ENCODE data around the gene RBMS3.

Gene RBMS3

DNA sequence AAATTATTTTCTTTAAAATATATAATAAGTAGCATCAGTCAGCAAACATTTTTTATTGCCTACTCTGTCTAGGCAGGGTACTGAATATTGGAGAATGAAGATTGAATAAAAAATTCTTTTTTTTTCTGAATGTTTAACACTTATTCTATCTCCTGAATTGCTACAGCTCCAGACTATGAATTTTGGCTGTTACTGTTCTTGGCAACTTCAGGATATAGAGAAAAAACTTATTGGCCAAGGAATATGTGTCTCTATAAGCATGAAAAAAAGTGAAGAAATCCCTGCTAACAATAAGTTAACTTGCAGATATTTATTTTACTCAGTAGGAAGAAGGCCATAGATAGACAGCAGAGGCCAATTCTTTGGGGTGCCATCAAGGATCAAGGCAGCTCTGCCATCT is 309.6 kb downstream of the RBMS3 start:
- no peak for DNase-seq

GRCh38 chr3:29591579-29591978 is 310.7 kb downstream of the RBMS3 start:
- DNase-seq, result no peak

GRCh38 chr3:29593802-29594201 is 312.9 kb downstream of the RBMS3 start:
- no peak for DNase-seq

DNA sequence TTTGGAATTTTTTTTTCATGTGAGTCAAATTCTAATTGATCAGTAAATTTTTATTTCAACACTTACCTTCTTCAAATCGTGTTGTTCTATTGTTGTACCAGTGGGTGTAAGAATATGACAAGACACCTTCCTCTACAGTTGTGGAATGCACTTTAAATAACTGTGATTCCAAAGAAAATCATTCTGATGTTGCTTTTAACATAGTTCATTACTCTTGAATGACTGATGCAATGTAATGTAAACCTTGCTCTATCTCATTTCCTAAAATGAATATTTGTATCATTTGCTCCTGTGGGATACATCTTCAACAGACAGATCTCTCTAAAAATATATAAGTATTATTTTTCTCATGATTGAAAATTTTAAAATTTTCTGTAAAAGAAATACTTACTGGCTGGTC is 313.4 kb downstream of the RBMS3 start:
- DNase-seq, result no peak

DNA sequence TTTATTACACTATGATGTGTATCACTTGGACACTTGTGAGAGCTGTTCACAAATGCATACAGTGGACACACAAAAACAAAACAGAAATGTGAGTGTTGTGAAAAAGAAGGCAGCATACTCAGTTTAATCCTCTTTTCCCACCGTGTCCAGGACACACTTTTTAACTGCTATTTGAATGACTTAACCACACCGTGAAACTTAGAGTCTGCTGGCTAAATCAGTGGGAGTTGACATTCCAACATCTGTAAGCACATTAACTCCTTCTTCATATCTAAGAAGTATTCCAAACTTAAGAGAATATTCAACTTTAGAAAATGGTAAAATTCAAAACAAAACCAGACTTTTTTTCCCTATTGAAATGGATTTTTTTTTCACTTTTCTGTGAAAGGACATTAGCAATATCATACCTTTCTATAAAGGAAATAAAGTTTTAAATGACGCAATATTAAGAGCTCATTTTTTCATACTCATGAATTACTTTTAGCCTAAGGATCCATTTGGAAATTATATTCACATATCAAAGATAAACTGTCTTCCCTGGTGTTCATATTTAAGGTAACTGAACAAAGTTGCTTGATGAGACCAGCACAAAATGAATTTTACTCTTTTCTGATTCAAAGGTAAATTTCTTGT is 316.6 kb downstream of the RBMS3 start:
- no peak for DNase-seq

- no peak for DNase-seq
Observed at GRCh38 chr3:29601861-29602585, 321.2 kb downstream of the RBMS3 start.

DNA sequence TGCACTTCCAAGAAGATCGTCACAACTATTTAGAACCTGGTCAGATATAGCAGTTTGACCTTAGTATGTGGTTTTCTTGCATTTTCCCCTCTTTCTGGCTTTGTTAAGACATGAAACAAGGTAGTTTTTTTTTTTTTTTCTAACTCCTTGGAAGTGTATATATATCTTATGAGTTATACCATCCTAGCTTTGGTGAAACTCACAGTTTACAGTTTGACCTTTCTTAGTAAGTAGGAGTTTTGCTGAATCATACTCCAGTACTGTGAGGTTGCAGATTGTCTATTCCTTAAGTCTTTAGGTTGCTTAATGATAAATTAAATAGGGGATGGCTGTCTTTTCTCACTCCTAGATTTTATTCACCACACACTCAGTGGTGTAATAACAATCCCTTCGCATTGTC is 325.0 kb downstream of the RBMS3 start:
- DNase-seq, result no peak

DNA sequence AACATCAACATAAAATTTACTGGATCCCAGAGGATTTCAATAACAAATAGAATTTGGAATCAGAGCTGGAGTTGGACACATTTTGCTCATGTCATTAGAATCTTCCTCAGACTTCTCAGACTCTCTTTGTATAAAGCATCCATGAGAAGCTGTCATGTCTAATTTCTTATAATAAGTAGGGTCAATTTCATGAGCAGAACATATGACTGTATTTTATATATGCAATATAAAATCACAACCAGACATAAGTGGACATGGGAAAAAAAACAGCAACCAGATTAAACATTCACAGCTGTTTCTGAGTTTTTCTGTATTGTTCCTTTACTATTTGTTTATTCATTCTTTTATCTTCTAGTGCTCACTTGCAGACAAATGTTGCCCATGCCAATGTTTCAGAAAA is 325.5 kb downstream of the RBMS3 start:
- DNase-seq, result no peak

DNA sequence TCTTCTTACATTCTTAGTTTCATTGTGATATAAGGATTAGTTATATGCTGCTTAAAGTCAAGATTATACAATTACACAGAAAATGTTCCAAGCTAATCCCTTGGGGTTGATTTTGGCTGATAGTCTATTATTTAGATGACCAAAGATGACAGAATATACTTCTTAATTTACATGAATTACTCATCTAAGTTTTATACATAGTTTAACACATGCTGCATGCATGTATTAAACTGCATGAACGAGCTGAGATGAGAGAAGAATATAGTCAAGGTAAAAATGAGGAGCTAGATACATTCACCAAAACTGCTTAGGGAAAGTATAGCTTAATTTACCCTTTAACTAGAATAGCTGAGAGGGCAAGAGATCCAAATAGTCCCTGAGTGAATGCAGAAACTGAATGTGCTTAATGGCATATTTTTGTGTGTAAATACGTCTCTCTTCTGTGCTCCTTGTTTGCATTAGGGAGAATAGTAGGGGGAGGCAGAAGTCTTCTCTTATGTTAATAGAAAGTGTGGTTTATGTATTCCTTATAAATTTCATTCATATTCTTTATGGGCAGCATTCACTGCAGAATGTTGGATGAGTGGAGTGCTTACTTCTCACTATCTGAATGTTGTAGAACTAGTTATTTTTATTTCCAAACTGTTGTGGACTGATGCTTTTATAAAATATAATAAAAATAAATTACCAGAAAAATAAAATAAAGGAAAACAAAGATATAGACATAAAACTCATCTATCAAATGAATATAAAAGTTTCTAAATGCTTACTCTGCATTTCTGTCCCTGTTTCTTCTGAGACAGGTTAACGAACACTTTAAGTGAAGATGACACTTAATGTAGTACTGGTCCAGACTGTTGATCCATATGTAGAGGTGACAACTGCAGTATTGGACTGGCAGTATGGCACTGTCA is 327.8 kb downstream of the RBMS3 start:
- DNase-seq, result no peak

- no peak for DNase-seq
Observed at GRCh38 chr3:29609328-29609811, 328.5 kb downstream of the RBMS3 start.

DNA sequence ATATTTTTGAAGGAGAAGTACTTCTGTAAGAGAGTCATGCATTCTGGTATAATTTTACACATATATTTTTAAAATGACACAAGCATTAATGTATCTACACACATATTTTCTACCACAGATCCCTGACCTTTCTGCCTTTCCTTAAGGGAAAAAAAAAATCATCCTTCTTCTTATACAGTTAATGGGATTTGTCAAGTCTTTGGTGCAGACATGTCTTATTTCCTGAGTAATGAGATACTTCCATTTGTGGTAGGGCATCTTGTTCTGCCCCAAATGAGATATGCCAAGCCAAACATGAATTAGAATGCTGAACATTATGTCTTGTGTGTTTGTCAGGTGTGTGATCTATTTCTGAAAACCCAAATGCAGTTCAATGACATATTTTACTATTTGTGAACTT is 329.9 kb downstream of the RBMS3 start:
- DNase-seq, result no peak

DNA sequence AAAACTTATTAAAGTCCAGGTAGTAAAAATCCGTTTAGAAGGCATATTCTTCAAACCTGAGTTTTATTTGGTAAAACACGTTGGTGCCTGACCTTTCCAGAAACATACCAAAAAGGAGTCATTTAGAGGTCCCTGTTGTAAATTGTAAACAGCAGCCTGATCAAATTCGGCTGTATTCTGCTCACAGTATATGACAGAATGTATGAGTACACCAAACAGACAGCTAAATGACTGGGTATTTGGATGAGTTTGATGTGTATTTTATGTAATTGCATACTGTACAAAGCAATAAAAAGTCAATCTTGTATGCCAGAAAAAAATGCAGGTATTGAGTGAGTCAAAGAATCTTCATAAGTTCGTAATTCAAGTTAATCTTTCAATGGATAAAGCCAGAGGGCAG is 330.4 kb downstream of the RBMS3 start:
- no peak for DNase-seq

DNA sequence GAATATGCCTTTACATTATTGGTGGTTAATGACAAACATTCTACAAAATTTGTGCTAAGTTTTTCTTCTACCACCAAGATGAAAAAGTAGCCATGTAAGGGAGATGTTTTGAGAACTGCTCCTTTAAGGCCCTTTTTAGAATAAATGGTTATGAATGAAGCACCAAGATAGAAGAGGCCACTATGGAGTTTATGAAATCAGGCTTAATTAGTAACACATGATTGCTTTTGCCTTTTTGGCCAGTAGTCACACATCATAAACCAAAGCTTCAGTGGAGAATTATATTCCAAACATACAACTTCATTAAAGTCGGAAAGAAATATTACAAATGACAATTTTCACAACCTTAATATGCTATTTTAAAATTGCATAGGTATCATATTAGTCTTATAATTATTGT is 331.7 kb downstream of the RBMS3 start:
- no peak for DNase-seq

GRCh38 chr3:29614954-29615353 is 334.1 kb downstream of the RBMS3 start:
- no peak for DNase-seq

DNA sequence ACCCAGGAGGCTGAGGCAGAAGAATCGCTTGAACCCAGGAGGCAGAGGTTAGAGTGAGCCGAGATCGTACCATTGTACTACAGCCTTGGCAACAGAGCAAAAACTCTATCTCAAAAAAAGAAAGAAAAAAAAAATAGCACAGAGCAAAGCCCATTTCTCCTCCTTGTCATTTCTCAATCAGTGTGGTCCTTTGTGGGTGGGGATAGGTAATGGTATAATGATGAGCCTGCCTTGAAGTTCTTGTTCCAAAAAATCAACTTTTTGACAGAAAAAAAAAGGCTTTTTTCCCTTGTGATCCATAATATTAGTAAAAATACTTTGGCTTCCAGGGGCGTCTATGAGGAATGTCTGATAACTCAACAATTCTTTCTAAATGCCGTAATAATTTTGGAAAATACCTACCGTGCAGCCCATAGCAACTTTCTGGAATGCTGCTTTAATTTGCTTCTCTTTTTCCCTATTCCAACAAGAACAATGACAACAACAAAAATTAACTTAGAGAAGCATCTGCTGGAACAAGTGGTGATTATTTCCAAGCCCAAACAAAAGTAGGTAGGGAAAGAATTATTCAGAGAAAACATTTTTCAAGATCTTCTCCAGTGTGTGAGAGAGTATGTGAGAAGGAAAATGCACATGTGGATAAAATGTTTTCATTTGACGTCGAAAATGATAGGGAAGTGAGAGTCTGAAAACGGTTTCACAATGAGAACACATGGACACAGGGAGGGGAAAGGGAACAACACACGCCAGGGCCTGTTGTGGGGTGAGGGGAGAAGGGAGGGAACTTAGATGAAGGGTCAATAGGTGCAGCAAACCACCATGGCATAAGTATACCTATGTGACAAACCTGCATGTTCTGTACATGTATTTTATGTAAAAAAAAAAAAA is 337.8 kb downstream of the RBMS3 start:
- no peak for DNase-seq

- DNase-seq, result no peak
Observed at GRCh38 chr3:29619676-29620075, 338.8 kb downstream of the RBMS3 start.

DNA sequence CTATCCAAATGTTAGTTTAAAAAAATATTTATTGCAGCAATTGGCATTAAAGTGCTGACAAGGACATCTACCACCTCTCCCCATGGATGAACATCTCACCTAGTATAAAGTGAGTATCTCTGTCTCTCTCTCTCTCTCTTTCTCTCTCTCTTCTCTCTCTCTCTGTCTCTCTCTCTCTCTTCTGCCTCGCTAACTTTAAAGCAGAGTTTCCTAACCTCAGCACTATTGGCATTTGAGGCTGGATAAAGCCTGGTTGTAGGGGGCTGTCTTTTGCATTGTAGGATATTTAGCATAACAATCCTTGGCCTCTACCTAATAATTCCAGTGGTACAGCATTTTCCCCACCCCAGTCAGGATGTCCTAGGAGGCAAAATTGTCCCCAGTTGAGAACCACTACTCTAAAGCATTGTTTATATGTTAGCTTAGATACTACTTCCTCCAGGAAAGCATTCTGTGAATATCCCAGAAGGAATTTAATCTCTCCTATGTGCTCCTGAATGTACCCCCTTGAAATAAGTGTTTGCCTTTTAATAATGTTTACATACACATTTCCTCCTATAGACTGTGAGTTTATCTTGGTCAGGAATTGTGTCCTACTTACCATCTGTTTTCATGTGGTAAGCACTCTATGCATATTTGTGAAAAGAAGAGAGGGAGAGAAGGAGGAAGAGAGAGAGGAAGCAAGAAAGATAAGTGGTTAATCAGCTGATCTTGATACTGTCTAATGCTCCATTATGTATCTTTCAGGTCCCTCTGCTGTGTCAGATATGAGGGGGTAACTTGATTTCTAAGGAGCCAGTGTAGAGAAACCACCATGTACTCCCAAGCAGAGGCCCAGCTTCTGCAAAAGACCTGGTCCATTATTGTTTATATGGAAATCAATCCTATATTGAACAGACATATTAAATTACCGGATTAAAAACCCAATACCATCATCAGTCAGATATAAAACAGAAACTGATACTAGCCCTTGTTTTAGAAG is 346.6 kb downstream of the RBMS3 start:
- no peak for DNase-seq

- DNase-seq, result no peak
Observed at GRCh38 chr3:29628795-29629194, 347.9 kb downstream of the RBMS3 start.

DNA sequence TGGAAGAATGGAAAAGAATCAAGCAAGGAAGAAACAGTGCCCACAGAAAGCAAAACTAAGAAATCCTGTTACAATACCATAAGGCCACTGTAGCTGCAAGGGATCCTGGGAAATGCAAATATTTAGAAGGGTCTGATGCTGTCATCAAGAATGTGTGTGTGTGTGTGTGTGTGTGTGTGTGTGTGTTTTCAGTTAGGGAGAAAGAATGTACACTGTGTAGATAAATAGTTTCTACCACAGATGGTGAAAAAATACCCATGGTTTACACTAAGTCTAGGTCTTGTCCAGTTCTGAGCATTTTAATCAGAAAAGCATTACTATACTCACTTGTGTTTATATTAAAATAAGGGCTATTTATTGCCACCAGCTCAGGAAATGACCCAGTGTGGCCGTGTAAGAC is 355.0 kb downstream of the RBMS3 start:
- DNase-seq, result no peak

- no peak for DNase-seq
Observed at GRCh38 chr3:29637068-29637467, 356.2 kb downstream of the RBMS3 start.

DNA sequence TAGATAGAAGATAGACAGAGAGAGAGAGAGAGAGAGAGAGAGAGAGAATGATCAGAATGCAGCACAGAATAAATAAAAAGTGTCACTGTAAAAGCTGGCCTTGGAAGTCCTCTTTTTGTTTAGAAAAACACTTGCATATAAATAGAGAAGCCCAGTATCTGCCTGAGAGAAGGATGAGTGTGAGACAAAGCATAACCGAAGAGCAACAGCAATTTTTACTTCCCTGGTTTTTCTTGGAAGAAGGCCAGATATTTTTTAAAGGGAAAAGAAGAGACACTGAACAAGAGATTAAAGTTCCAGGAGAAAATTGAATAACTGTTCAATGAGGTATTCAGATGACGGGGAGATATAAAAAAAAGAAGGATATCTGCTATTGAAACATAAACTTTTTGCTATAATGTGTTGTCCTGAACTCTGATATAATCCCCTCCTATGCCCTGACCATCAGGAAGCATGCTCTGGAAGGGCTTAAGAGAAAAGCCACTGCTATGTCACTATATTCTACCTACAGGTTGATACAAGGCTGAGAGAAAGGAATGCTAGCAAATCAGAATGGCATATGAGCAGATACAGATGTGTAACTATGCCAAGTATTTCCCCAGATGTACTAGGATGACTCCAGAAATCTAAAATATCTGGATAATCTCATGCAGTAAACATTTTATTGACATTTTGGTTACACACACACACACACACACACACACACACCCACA is 358.9 kb downstream of the RBMS3 start:
- DNase-seq, result no peak

Measured in activated effector memory CD4-positive, alpha-beta T cell treated with anti-CD3 and anti-CD28 coated beads, Interleukin-2, amount 50 U/mL, for 16 hours (primary cell).